Gastrocnemius medialis (tissue), 4 donors: ENCODE measurements around the gene USB1.

ENCODE experiments used
- POLR2A ChIP-seq, 2 donors: fragments of 450-650 bp; IDR thresholded peaks; one replicate each; pipeline ENCODE4 v1.6.1; 2017; ENCODE audit warnings: antibody characterized with exemption in 2 of 2, mild to moderate bottlenecking in 2 of 2, moderate library complexity in 2 of 2
- TF ChIP-seq, protein P1 (sequence below), 5 experiments: fragments of 450-650 bp in 3 of 5; fragments of 200-600 bp in 2 of 5; sonication (generic) in 2 of 5; IDR thresholded peaks in 4 of 5; conservative IDR thresholded peaks in 1 of 5; 1 replicate in 4 of 5; 2 replicates in 1 of 5; pipeline ENCODE4 v1.5.1; 2016 to 2019; ENCODE audit warnings: antibody characterized with exemption in 5 of 5, mild to moderate bottlenecking in 3 of 5, moderate library complexity in 3 of 5

GRCh38 chr16:58062821-58063220 is 61.6 kb downstream of the USB1 start:
- TF ChIP-seq, protein P1, sequence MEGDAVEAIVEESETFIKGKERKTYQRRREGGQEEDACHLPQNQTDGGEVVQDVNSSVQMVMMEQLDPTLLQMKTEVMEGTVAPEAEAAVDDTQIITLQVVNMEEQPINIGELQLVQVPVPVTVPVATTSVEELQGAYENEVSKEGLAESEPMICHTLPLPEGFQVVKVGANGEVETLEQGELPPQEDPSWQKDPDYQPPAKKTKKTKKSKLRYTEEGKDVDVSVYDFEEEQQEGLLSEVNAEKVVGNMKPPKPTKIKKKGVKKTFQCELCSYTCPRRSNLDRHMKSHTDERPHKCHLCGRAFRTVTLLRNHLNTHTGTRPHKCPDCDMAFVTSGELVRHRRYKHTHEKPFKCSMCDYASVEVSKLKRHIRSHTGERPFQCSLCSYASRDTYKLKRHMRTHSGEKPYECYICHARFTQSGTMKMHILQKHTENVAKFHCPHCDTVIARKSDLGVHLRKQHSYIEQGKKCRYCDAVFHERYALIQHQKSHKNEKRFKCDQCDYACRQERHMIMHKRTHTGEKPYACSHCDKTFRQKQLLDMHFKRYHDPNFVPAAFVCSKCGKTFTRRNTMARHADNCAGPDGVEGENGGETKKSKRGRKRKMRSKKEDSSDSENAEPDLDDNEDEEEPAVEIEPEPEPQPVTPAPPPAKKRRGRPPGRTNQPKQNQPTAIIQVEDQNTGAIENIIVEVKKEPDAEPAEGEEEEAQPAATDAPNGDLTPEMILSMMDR (IDR thresholded peaks at IDR 0.05 in 4 of 5, conservative IDR thresholded peaks at IDR 0.05 in 1 of 5) = no peak
- TF ChIP-seq POLR2A (IDR thresholded peaks at IDR 0.05) = no peak
